Kidney epithelial cell (primary cell): ENCODE data around the gene RORB. TPM values are rescaled to one million over a fixed set of nuclear protein-coding genes. Genes with fewer than 3 reads are reported as not detected.

ENCODE experiments used
- DNase-seq: peaks from one replicate; pipeline ENCODE4 v3.0.0-alpha.2; 2010; ENCODE audit warnings: low read depth
- H3K27me3 ChIP-seq: 2 replicates; pipeline ENCODE4 v1.6.0; 2011; ENCODE audit warnings: low read length; ENCODE audit not compliant: control insufficient read depth, insufficient read depth
- H3K36me3 ChIP-seq: 2 replicates; pipeline ENCODE4 v1.5.1; 2011; ENCODE audit warnings: low read length; ENCODE audit not compliant: control insufficient read depth, insufficient read depth
- H3K4me3 ChIP-seq: 2 replicates; pipeline ENCODE4 v1.5.1; 2011; ENCODE audit warnings: low read depth, mild to moderate bottlenecking, control low read depth, low read length
- total RNA-seq: library from RNA; depleted of rRNA; stranded (reverse); fragments of >200 nt; gene quantifications from 2 replicates; pipeline ENCODE4 v1.2.3, GENCODE V29; 2015
- TF ChIP-seq, protein P1 (sequence below): IDR thresholded peaks from 2 replicates; pipeline ENCODE4 v1.5.1; 2011; ENCODE audit warnings: mild to moderate bottlenecking, moderate library complexity, low read length, control low read depth, inconsistent platforms; ENCODE audit not compliant: insufficient read depth, poor library complexity, severe bottlenecking

Gene RORB
- total RNA-seq, 1 donor from 2014 or later: not detected

DNA sequence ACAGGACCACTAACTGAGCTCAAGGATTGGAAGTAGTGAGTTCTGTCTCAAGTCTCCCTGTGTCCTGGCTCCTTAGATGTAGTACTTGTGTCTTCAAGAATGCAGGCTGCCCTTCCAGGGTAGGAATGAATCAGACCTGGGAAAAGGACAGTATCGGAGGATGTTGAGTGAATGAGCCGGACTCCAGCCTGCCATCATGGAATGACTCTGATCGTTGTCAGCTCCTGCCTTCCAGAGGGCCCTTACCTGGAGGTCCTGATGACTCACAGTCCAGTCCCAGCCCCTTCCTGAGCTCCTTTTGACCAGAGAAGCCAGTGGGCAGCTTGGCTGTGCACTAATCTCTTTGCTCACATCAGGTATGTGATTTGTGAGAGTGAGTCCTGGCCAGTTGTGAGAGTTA is 229.4 kb downstream of the RORB start:
- DNase-seq: no peak
- no peak overlapping the region for H3K4me3 ChIP-seq
- H3K36me3 ChIP-seq: no peaks in the 10 kb centered on the region
- no peaks in the 10 kb centered on the region for H3K27me3 ChIP-seq
- TF ChIP-seq, protein P1, sequence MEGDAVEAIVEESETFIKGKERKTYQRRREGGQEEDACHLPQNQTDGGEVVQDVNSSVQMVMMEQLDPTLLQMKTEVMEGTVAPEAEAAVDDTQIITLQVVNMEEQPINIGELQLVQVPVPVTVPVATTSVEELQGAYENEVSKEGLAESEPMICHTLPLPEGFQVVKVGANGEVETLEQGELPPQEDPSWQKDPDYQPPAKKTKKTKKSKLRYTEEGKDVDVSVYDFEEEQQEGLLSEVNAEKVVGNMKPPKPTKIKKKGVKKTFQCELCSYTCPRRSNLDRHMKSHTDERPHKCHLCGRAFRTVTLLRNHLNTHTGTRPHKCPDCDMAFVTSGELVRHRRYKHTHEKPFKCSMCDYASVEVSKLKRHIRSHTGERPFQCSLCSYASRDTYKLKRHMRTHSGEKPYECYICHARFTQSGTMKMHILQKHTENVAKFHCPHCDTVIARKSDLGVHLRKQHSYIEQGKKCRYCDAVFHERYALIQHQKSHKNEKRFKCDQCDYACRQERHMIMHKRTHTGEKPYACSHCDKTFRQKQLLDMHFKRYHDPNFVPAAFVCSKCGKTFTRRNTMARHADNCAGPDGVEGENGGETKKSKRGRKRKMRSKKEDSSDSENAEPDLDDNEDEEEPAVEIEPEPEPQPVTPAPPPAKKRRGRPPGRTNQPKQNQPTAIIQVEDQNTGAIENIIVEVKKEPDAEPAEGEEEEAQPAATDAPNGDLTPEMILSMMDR: no peak

DNA sequence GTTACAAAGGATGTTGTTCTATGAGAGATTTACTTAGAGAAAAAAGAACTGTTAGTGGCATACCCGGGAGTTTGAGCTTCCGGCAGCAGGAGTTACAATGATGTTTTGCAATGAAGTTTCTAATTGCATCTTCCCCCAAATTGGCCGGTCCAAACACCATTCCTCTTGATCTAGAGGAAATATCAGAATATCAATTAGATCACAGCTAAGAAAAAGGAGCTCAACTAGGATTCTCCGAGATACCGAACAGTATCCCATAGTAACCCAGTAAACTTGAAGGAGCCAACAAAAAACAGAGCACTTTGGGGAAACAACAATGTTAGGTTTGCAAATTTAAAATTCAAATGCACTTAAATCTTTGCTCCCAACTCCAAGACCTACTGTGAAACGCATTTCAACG is 231.0 kb downstream of the RORB start:
- Histone ChIP-seq H3K36me3 (no peaks in the 10 kb centered on the region), H3K4me3 (no peak overlapping the region), H3K27me3 (no peaks in the 10 kb centered on the region)
- TF ChIP-seq, protein P1: no peak
- no peak for DNase-seq

DNA sequence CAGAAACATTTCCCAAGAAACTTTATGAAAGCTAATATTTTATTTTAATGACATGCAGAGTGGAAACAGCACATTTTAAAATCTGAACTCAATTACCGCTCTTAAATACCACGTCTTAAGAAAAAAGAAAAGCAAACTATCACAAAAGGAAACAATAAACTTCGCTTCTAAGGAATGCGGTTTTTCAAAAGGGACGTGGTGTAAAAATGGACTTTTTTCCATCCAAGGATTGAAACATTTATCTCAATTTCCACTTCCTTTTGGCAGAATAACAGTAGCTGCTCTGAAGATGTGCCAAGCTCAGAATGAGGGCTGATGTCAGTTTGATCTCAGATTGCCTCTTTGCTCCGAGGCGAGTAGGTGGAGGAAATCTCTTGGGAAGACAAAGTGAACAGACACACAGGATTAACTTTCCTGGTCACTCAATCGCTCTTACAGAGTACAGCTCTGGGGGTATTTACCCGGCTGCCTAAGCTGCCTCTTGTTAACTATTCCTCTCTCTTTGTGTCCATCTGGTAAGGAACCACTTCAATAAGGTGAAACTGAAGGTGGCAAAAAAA is 232.1 kb downstream of the RORB start:
- TF ChIP-seq, protein P1: no peak
- no peak overlapping the region for H3K4me3 ChIP-seq
- no peak for DNase-seq
- H3K27me3 ChIP-seq: no peaks in the 10 kb centered on the region
- no peaks in the 10 kb centered on the region for H3K36me3 ChIP-seq

DNA sequence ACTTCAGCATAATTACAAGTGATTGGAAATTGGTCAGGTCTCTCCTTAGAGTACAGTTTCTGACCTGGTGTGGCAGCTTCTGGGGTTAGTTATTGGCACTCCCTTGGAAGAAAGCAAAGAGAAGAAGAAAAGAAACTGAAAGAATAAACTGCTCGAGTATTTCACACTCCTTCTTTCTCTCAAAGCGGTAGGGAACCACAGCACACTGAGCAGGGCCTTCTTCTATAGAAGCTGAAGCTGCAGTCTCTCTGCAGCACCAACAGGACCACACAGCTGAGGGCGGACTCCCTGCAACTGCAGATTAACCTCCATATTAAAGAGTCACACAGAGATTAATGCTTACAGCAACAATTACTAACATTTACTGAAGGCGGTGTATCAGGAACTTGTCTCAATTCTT is 238.6 kb downstream of the RORB start:
- no peaks in the 10 kb centered on the region for H3K27me3 ChIP-seq
- no peaks in the 10 kb centered on the region for H3K36me3 ChIP-seq
- no peak for DNase-seq
- no peak overlapping the region for H3K4me3 ChIP-seq
- TF ChIP-seq, protein P1: no peak

DNA sequence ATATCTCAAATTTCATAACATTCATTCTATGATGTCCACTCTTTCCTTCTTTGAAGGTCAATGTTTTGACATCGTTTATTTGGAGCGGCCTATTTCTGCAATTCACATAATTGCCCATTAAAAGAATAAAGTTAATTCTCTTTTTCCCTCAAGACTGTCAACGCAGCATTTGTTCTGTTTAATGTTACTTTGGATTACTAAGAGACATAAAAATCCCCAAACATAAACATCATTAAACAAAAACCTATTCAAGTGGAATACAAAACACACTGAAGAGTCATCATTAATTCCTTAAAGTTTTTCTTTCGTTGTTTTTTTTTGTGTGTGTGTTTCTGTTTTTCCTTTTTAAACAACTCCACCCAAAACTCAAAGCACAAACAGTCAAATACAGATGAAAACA is 239.5 kb downstream of the RORB start:
- DNase-seq: no peak
- no peaks in the 10 kb centered on the region for H3K27me3 ChIP-seq
- H3K36me3 ChIP-seq: no peaks in the 10 kb centered on the region
- no peak overlapping the region for H3K4me3 ChIP-seq
- TF ChIP-seq, protein P1: no peak

DNA sequence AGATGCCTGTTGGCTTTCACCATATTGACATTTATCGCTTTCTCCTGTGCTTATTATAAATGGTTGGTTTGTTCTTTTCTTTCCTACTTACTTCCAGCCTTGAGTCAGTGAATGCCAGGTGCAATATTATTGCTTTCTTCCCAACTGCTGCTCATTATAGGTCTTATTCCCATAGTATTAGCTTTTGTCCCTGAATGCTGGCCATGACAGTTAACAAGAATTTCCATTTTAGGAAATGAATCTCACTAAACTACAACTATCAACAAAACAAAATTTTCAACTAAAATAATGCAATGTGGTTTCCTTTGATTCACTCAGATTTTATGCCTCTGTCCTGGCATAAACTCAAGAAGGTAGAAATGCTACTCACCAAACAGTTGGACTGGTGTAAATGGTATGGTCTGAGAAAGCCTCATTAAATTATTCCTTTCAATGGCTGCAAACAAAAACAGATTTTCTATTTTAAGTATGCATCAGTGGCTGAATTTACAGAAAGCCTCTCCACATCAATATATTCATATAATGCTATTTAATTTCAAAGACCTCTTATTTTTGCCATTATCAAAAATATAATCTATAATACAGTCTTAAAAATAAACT is 245.2 kb downstream of the RORB start:
- H3K27me3 ChIP-seq: no peaks in the 10 kb centered on the region
- H3K4me3 ChIP-seq: no peak overlapping the region
- TF ChIP-seq, protein P1: no peak
- DNase-seq: no peak
- no peaks in the 10 kb centered on the region for H3K36me3 ChIP-seq
